ENCODE data around the gene RAB6B. TPM values are rescaled to one million over a fixed set of nuclear protein-coding genes. Genes with fewer than 3 reads are reported as not detected.

RAB6B gene
- total and polyA plus RNA-seq, 2 experiments from 2014 or later: 2.6 to 3.0 TPM

GRCh38 chr3:133868186-133868585, 27.5 kb downstream of the RAB6B start:
- Histone ChIP-seq H3K4me1 (ENCODE audit: low read depth) (peaks cover 3% of the 10 kb centered on the region), H3K36me3 (no peaks in the 10 kb centered on the region), H3K4me3 (no peak overlapping the region), H3K27me3 (no peaks in the 10 kb centered on the region), H3K9me3 (ENCODE audit: low read depth) (no peaks in the 10 kb centered on the region), H3K27ac (no peak overlapping the region)
- no peak for TF ChIP-seq CTCF (IDR thresholded peaks at IDR 0.05; ENCODE audit: low read depth, low read length)
- DNase-seq (ENCODE audit: low read depth in 1 of 2, low spot score in 1 of 2): peak in 1 of 2 donors; percentile 55

- TF ChIP-seq CTCF (IDR thresholded peaks at IDR 0.05; ENCODE audit: low read depth, low read length): no peak
- no peaks in the 10 kb centered on the region for H3K9me3 ChIP-seq (ENCODE audit: low read depth)
- peaks cover 3% of the 10 kb centered on the region for H3K4me1 ChIP-seq (ENCODE audit: low read depth)
- no peak for DNase-seq (ENCODE audit: low read depth in 1 of 2, low spot score in 1 of 2)
- H3K27ac ChIP-seq: no peak overlapping the region
- no peak overlapping the region for H3K4me3 ChIP-seq
- H3K27me3 ChIP-seq: no peaks in the 10 kb centered on the region
- no peaks in the 10 kb centered on the region for H3K36me3 ChIP-seq
Observed at GRCh38 chr3:133866141-133866540, 29.5 kb downstream of the RAB6B start.

- Histone ChIP-seq H3K9me3 (ENCODE audit: low read depth) (no peaks in the 10 kb centered on the region), H3K27me3 (no peaks in the 10 kb centered on the region), H3K4me1 (ENCODE audit: low read depth) (peaks cover 3% of the 10 kb centered on the region), H3K27ac (no peak overlapping the region), H3K4me3 (no peak overlapping the region), H3K36me3 (no peaks in the 10 kb centered on the region)
- no peak for TF ChIP-seq CTCF (IDR thresholded peaks at IDR 0.05; ENCODE audit: low read depth, low read length)
- DNase-seq (ENCODE audit: low read depth in 1 of 2, low spot score in 1 of 2): no peak
Observed at GRCh38 chr3:133865136-133865855, 30.4 kb downstream of the RAB6B start.

GRCh38 chr3:133864616-133865015, 31.1 kb downstream of the RAB6B start:
- no peaks in the 10 kb centered on the region for H3K27me3 ChIP-seq
- no peaks in the 10 kb centered on the region for H3K9me3 ChIP-seq (ENCODE audit: low read depth)
- TF ChIP-seq CTCF (IDR thresholded peaks at IDR 0.05; ENCODE audit: low read depth, low read length): no peak
- no peaks in the 10 kb centered on the region for H3K36me3 ChIP-seq
- no peak overlapping the region for H3K4me3 ChIP-seq
- H3K27ac ChIP-seq: no peak overlapping the region
- DNase-seq (ENCODE audit: low read depth in 1 of 2, low spot score in 1 of 2): no peak
- H3K4me1 ChIP-seq (ENCODE audit: low read depth): peaks cover 3% of the 10 kb centered on the region

- Histone ChIP-seq H3K36me3 (no peaks in the 10 kb centered on the region), H3K27me3 (no peaks in the 10 kb centered on the region), H3K27ac (no peak overlapping the region), H3K4me1 (ENCODE audit: low read depth) (peaks cover 3% of the 10 kb centered on the region), H3K4me3 (no peak overlapping the region), H3K9me3 (ENCODE audit: low read depth) (no peaks in the 10 kb centered on the region)
- no peak for DNase-seq (ENCODE audit: low read depth in 1 of 2, low spot score in 1 of 2)
- no peak for TF ChIP-seq CTCF (IDR thresholded peaks at IDR 0.05; ENCODE audit: low read depth, low read length)
Observed at GRCh38 chr3:133863911-133864310, 31.8 kb downstream of the RAB6B start.

Data from cardiac muscle cell (in vitro differentiated cells and primary cell).